ENCODE measurements around the gene NAT14.
"Not testable (repeated sequence)": the region's sequence is repeated elsewhere in the genome, so short reads cannot be mapped to it uniquely, and the experiment has no call there.

The NAT14 gene

DNA sequence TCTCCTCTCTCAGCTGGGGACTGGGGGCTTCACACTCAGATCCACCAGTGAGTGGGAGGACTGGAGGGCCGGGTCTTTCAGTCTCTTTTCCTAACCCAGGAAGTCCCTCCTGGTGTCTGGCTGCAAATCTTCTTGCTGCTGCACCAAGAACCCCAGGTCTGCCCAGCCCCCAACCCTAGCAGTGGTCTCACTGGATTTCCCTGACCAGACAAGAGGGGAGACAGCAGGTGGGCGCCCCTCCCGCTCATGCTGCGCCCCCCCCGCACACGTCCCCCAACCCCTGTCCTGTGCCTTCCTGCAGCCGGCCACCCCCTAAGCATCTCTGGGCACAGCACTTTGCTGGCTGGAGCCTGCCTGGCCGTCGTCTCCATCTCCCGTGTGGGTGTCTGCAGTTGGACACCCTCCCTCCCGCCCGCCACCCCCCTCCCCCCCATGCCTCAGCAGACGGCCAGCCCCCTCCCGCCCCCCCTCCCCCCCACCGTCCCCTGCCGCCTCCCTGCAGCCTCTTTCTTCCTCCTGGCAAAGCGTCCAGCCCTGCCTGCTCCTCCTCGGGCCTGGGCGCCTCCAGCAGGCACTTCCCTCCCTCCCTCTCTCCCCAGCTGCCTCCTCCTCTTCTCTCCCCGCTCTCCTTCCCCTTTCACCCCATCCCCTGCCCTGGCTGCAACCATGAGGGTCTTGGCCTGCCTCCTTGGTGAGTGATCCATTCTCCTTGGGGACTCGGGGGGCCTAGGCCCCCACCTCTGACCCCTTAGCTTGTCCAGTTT is 3.1 kb downstream of the NAT14 start, which contains the start of gene SSC5D:
Gene SSC5D (plus strand): TSS at position 513 of the 764 bp plus-strand sequence. CDS start 154 bp downstream, at position 667.
- DNase-seq = no peak

DNA sequence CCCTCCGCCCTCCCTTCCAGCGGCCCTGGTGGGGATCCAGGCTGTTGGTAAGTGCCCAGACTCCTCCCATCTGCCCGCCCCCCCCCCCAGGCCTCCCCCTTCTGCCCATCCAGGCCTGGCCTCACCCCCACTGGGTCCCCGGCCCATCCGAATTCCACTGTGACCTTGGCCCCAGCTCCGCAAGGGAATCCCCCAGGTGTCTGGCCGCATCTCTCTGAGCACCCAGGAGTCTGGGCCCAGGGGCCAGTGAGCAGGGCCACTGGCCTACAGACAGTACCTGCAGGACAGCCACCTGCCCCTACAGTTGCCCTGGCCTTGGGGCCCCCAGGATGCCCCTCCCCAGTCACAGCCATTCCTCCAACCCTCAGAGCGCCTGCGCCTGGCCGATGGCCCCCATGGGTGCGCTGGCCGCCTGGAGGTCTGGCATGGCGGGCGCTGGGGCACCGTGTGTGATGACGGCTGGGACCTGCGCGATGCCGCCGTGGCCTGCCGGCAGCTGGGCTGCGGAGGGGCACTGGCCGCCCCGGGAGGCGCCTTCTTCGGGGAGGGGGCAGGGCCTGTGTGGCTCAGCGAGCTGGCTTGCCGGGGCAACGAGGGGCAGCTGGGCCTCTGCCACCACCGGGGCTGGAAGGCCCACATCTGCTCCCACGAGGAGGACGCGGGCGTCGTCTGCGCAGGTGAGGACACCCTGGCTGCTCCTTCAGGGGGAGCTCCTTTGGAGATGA is 4.2 kb downstream of the NAT14 start:
- no peak for DNase-seq

DNA sequence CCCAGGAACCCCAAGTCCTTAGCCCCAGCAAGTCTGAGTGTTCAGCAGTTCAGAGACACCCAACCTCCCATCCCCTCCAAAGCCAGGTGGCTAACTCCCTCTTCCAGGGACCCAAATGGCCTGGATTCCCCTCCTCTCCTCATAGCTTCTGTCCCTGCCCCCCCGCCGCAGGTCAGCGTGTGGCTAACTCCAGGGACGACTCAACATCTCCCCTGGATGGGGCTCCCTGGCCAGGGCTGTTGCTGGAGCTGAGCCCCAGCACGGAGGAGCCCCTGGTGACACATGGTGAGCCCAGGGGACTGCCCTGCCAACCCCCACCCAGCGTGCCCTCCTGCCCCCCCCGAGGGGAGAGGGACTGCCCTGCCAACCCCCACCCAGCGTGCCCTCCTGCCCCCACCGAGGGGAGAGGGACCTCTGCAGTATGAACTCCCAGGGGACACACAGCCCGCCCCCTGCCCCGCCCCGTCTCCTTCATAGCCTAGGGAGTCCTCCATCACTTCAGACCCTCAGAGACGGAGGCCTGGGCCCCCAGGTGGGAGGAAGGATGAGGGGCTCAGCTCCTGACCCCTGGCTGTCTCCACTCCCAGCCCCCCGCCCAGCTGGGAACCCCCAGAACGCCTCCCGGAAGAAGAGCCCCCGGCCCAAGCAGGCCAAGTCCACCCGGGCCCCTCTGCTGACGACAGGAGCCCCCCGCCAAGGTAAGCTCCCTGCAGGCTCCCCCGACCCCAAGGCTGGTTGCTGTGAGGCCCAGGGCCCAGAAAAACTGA is 4.9 kb downstream of the NAT14 start:
- DNase-seq = no peak

- no peak for DNase-seq
Observed at GRCh38 chr19:55490478-55491432, 5.8 kb downstream of the NAT14 start.

DNA sequence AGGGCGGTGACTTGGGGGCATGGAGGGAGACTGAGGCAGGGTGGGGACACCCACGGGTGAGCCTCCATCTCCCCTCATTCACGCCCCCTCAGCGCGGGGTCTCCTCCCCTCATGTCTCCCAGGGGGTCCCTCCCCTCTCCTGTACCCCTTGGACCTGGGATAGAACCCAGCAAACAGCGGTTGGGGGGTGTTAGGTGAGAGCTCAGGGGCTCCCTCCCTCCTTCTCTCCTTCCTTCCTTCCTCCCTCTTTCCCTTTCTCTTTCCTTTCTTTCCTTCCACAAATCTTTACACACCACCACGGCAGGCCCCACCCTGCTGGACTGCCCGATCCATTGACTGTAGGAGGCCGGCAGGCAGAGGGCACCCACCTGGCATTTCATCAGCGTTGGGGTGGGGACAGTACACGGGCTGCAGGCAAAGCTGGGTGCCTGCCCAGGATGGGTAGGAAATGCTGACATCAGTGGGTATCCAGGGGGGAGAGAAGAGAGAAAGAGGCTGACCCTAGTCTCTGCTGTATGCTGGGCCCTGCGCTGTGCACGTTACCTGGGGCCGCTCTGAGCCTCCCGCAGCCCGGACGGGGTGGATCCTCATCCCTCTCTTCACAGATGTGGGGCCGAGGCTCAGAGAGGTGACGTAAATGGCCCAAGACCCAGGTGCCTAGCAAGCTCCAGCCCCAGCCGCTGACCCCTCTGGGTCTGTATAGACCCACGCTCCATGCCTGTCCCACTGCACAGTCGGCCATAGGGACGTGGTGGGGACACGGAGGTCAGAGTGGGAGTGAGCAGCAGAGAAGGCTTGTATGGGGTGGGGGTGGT is 6.8 kb downstream of the NAT14 start:
- DNase-seq = no peak

- no peak for DNase-seq
Observed at GRCh38 chr19:55492362-55492944, 7.5 kb downstream of the NAT14 start.

GRCh38 chr19:55493052-55493644 is 8.2 kb downstream of the NAT14 start:
- DNase-seq = no peak

DNA sequence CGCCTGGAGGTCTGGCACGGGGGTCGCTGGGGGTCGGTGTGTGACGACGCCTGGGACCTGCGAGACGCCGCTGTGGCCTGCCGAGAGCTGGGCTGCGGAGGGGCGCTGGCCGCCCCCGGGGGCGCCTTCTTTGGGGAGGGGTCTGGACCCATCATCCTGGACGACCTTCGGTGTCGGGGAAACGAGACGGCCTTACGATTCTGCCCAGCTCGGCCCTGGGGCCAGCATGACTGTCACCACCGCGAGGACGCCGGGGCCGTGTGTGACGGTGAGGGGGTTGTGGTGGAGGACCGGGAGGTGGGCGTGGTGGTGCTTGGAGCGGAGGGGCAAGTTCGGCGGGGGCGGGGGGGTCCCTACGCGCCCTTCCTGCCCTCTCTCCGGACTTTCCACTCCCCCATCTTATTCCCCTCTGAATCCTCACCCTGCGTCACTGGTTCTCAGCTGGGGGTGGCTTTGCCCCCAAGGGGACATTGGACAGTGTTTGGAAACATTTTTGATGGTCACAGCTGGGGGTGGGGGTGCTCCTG is 8.7 kb downstream of the NAT14 start:
- DNase-seq = no peak

GRCh38 chr19:55494172-55494761 is 9.3 kb downstream of the NAT14 start:
- DNase-seq = no peak

DNA sequence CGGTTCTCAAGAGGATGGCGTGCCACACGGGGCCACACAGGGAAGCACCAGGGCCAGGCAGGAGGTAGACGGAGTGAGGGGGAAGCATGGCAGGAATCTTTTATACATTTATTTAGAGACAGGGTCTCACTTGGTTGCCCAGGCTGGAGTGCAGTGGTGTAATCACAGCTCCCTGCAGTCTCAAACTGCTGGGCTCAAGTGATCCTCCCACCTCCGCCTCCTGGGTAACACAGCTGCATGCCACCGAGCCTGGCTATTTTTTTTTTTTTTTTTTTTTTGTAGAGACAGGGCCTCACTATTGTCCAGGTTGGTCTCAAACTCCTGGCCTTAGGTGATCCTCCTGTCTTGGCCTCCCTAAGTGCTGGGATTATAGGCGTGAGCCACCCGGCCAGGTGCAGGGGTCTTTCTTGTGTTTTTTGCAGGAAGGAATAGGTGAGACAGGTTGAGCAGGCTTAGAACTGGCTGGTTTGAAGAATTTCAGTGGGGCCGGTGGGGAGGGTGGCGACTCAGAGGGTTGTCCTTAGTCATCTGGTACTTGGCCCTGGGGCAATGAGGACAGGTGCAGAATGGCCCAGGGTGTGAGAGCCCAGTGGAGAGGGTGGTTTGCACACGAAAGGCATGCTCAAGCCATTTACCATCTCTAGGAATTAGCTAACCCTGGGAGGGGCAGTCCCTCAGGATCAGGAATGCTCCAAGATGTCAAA is 10.8 kb downstream of the NAT14 start:
- no peak for DNase-seq

GRCh38 chr19:55496820-55497219 is 11.8 kb downstream of the NAT14 start:
- not testable (repeated sequence) for DNase-seq

DNA sequence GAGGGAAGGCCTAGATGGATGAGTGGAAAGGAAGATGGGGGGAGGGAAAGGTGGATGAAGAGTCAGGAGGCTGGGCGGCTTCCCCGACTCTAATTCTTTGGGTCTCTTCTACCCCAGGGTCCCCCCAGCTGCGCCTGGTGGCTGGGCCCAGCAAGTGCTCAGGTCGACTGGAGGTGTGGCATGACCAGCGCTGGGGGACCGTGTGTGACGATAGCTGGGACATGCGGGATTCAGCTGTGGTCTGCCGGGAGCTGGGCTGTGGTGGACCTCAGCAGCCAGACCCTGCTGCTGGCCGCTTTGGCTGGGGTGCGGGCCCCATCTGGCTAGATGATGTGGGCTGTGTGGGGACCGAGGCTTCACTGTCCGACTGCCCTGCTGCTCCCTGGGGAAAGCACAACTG is 12.8 kb downstream of the NAT14 start:
- DNase-seq = no peak

DNA sequence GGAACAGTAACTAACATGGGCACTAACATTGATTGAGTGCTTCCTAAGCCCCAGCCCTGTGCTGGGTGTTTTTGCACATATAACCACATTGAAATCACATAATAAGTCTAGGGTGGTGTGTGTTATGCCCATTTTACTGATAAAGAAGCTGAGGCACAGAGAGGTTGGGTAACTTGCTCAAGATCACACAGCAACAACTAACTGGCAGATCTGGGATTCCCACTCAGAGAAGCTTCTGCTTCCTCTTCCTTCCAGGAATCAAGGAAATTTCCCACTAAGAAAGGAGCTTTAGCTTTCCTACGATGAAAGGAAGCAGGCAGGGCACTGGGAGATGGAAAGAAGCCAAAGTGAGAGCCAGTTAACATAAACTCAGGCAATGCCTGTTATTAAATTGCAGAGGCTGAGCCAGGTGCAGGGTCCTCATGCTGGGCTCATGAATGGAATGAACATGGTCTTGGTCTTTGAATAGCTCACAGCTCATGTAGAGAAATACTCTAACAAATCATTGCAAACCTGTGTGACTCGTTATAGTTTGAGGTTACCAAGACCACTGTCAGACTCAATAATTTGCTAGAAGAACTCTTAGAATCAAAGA is 13.4 kb downstream of the NAT14 start:
- DNase-seq = no peak

GRCh38 chr19:55500368-55500952 is 15.5 kb downstream of the NAT14 start:
- no peak for DNase-seq

GRCh38 chr19:55502197-55502952 is 17.4 kb downstream of the NAT14 start:
- no peak for DNase-seq

DNA sequence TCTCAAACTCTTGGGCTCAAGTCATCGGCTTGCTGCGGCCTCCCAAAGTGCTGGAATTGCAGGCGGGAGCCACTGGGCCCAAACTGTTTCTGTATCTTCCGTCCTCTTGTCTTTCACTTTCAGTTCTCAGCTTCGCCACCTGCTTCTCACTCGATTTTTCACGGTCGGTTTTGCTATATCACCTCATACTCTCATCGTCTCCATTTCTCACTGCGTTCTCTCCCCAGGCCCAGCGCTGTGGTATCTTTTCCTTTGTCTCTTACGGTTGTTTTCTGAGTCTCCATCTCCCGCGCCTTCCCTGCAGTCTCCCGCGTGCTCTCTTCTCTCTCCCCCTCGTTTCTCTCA is 18.1 kb downstream of the NAT14 start:
- DNase-seq = no peak

GRCh38 chr19:55503502-55504251 is 18.7 kb downstream of the NAT14 start:
- peak; percentile 88 for DNase-seq

Data from central memory CD4-positive, alpha-beta T cell (primary cell).